Esophagus muscularis mucosa (tissue), 4 donors: ENCODE measurements around the gene SYCP2. TPM values are rescaled to one million over a fixed set of nuclear protein-coding genes. Genes with fewer than 3 reads are reported as not detected.

Source experiments
- DNase-seq: peaks from one replicate; pipeline ENCODE4 v3.0.0-alpha.2; 2017; ENCODE audit errors: extremely low spot score
- H3K27ac ChIP-seq, 4 donors: fragments of 200-600 bp; sonication (generic); replicated peaks in 1 of 4; 1 replicate in 3 of 4; 2 replicates in 1 of 4; pipeline ENCODE4 v1.5.1; 2016 to 2019; ENCODE audit warnings: mild to moderate bottlenecking in 1 of 4
- H3K27me3 ChIP-seq, 4 donors: fragments of 200-600 bp; sonication (generic); one replicate each; pipeline versions ENCODE4 v1.5.1 to v1.6.0; 2016 to 2019
- H3K36me3 ChIP-seq, 4 donors: fragments of 200-600 bp; sonication (generic); one replicate each; pipeline ENCODE4 v1.5.1; 2016 to 2019
- H3K4me1 ChIP-seq, 4 donors: fragments of 200-600 bp; sonication (generic); one replicate each; pipeline ENCODE4 v1.5.1; 2016 to 2019
- H3K4me3 ChIP-seq, 4 donors: fragments of 200-600 bp; sonication (generic); 1 replicate in 2 of 4; 2 replicates in 2 of 4; pipeline ENCODE4 v1.5.1; 2016 to 2019; ENCODE audit warnings: mild to moderate bottlenecking in 4 of 4, moderate library complexity in 1 of 4
- H3K9me3 ChIP-seq, 4 donors: fragments of 200-600 bp; sonication (generic); 1 replicate in 3 of 4; 2 replicates in 1 of 4; pipeline ENCODE4 v1.5.1; 2016 to 2019
- EP300 ChIP-seq: sonication (generic); formaldehyde crosslinking; IDR thresholded peaks from one replicate; pipeline ENCODE4 v1.6.1; 2017; ENCODE audit warnings: antibody characterized with exemption
- POLR2A ChIP-seq: fragments of 450-650 bp; IDR thresholded peaks from one replicate; pipeline ENCODE4 v1.6.1; 2017; ENCODE audit warnings: antibody characterized with exemption, moderate library complexity, mild to moderate bottlenecking, low read depth
- POLR2AphosphoS5 ChIP-seq, 2 donors: sonication (generic); formaldehyde crosslinking; IDR thresholded peaks; one replicate each; pipeline ENCODE4 v1.6.1; 2017; ENCODE audit warnings: antibody characterized with exemption in 2 of 2
- WGBS: methylation state at CpG from one replicate; pipeline ENCODE4 v1.1.5; 2018; 5-methylcytosine and 5-hydroxymethylcytosine counted together
- intact Hi-C: fragments of 100-400 bp; cut with DNase I; formaldehyde crosslinking; loops from one replicate; pipeline ENCODE4 v1.15.1; 2023
- total RNA-seq, 4 donors: library from RNA; depleted of rRNA; stranded (reverse); fragments of >200 nt; gene quantifications; one replicate each; pipeline versions ENCODE4 v1.1.0 to v1.2.1, GENCODE V29; 2016
- TF ChIP-seq, protein P1 (sequence below), 3 experiments: fragments of 200-600 bp in 2 of 3; fragments of 450-650 bp in 1 of 3; sonication (generic) in 2 of 3; IDR thresholded peaks; one replicate each; pipeline ENCODE4 v1.5.1; 2017 to 2019; ENCODE audit warnings: antibody characterized with exemption in 3 of 3, mild to moderate bottlenecking in 2 of 3, moderate library complexity in 1 of 3

The SYCP2 gene
- total RNA-seq, 4 donors from 2014 or later: 0.52 to 3.5 (median 1.0) TPM

DNA sequence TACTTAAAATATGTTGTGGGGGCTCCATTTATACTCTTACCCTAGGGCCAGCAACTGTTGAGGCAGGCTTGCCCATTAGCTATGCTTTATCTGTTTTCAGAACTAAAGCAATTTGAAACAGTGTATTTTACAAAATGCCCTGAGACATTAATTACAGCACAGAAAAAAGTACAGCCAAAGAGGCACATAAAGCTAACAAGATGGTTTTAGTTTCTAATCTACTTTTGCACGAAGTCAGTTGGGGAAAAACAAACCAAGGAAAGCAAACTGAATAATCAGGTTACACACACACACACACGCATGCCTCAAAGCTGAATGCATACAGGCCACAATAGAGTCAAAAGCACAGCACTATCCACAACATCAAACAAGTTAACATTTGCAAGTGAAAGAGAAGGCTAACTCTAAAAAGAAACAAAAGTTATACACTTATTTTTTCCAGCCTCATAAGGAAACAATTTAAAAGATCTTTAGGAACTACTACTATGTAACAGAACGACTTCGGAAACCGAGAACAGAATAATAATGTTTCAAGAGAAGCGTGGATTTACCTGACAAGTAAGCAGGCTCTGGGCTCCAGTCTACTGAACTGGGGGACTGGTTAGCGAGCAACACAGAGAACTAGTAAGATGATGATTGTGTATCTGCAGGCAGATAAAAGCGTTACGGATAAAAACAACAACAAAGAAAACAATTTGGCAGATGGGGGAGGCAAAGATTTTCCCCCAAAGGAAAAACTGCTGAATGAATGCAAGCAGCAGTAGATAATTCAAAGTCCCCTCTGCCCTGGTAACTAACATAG, 1.7 kb downstream of the SYCP2 start:
- DNase-seq: no peak

DNA sequence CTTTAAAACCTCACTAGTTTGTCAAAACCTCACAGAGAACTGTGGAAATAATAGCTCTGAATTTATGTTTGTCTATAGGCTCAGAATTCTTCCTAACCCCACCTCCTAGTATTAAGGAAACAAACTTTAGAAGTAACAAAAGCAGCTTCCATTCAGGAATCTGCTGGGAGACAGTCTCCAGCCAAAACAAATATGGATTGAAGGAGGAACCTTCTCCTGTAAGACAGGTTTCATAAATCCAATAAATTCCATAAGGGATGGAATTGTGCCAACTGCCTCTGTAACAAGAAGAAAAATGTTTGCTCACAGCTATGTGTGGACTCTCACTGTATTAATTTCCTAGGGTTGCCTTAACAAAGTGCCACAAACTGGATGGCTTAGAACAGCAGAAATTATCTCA, 7.5 kb downstream of the SYCP2 start:
- H3K9me3 ChIP-seq: no peaks in the 10 kb centered on the region
- no peak overlapping the region for H3K27ac ChIP-seq
- intact Hi-C loops: no loop called here

More for the DNA sequence above, 1.7 kb downstream of the SYCP2 start:
- H3K27me3 ChIP-seq: no peaks in the 10 kb centered on the region
- H3K27ac ChIP-seq: no peak overlapping the region
- H3K4me1 ChIP-seq: peaks cover 11 to 26% (median 16%) of the 10 kb centered on the region in 4 donors
- H3K36me3 ChIP-seq: peaks cover 0 to 4% (median 0%) of the 10 kb centered on the region in 4 donors
- WGBS: 93% methylated on average over 9 of the region's 9 CpGs
- TF ChIP-seq, protein P1, sequence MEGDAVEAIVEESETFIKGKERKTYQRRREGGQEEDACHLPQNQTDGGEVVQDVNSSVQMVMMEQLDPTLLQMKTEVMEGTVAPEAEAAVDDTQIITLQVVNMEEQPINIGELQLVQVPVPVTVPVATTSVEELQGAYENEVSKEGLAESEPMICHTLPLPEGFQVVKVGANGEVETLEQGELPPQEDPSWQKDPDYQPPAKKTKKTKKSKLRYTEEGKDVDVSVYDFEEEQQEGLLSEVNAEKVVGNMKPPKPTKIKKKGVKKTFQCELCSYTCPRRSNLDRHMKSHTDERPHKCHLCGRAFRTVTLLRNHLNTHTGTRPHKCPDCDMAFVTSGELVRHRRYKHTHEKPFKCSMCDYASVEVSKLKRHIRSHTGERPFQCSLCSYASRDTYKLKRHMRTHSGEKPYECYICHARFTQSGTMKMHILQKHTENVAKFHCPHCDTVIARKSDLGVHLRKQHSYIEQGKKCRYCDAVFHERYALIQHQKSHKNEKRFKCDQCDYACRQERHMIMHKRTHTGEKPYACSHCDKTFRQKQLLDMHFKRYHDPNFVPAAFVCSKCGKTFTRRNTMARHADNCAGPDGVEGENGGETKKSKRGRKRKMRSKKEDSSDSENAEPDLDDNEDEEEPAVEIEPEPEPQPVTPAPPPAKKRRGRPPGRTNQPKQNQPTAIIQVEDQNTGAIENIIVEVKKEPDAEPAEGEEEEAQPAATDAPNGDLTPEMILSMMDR (IDR thresholded peaks at IDR 0.05): no peak
- TF ChIP-seq POLR2AphosphoS5 (IDR thresholded peaks at IDR 0.05) (no peak), EP300 (no peak), POLR2A (no peak)
- H3K9me3 ChIP-seq: no peaks in the 10 kb centered on the region
- intact Hi-C loops: no loop called here
- H3K4me3 ChIP-seq: no peak overlapping the region

DNA sequence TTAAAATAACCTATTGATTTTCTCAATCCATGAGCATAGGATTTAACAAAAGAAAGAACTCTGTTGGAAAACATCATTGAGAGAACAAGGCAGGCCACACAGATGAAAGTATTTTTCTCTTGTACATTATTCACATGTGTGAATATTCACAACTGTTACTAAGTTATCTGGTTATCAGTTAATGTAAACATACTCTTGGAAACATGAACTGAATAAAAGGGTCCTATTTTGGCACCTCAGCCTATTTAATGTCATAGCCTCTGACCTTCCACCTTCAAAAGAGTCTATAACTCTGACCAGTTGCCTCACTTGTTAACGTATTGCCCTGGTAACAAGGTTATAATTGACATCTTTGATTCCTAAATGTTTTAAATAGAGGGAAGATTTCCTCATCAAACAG, 8.1 kb downstream of the SYCP2 start:
- intact Hi-C loops: no loop called here
- no peaks in the 10 kb centered on the region for H3K4me1 ChIP-seq
- TF ChIP-seq EP300 (no peak), POLR2A (no peak), POLR2AphosphoS5 (IDR thresholded peaks at IDR 0.05) (no peak)
- TF ChIP-seq, protein P1 (IDR thresholded peaks at IDR 0.05): no peak
- no peak overlapping the region for H3K4me3 ChIP-seq
- H3K36me3 ChIP-seq: no peaks in the 10 kb centered on the region
- H3K9me3 ChIP-seq: no peaks in the 10 kb centered on the region
- 96% methylated on average over 1 of the region's 1 CpG for WGBS
- DNase-seq: no peak
- no peak overlapping the region for H3K27ac ChIP-seq
- H3K27me3 ChIP-seq: no peaks in the 10 kb centered on the region

More for the DNA sequence above, 7.5 kb downstream of the SYCP2 start:
- no peaks in the 10 kb centered on the region for H3K4me1 ChIP-seq
- no peak overlapping the region for H3K4me3 ChIP-seq
- H3K27me3 ChIP-seq: no peaks in the 10 kb centered on the region
- TF ChIP-seq EP300 (no peak), POLR2AphosphoS5 (IDR thresholded peaks at IDR 0.05) (no peak), POLR2A (no peak)
- TF ChIP-seq, protein P1 (IDR thresholded peaks at IDR 0.05): no peak
- H3K36me3 ChIP-seq: no peaks in the 10 kb centered on the region
- no peak for DNase-seq

DNA sequence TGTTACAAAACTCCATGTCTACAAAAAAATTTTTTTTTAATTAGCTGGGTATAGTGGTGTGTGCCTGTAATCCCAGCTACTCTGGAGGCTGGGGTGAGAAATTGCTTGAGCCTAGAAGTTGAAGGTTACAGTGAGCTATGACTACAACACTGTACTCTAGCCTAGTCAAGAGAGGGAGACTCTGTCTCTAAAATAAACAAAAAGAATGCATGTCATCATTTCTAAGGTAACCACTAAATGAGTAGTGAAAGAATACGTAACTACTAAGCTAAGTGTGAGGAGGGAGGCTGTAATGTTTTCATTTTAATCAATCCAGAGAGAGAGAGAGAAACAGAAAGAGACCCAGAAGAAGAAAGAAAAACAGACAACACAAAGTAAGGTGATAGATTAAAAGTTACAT, 9.9 kb downstream of the SYCP2 start:
- H3K27ac ChIP-seq: no peak overlapping the region
- intact Hi-C loops: no loop called here
- DNase-seq: no peak
- WGBS: 96% methylated on average over 1 of the region's 1 CpG
- H3K4me1 ChIP-seq: no peaks in the 10 kb centered on the region
- no peaks in the 10 kb centered on the region for H3K9me3 ChIP-seq
- no peak overlapping the region for H3K4me3 ChIP-seq
- TF ChIP-seq POLR2A (no peak), POLR2AphosphoS5 (IDR thresholded peaks at IDR 0.05) (no peak), EP300 (no peak)
- TF ChIP-seq, protein P1 (IDR thresholded peaks at IDR 0.05): no peak
- H3K36me3 ChIP-seq: no peaks in the 10 kb centered on the region
- H3K27me3 ChIP-seq: no peaks in the 10 kb centered on the region

DNA sequence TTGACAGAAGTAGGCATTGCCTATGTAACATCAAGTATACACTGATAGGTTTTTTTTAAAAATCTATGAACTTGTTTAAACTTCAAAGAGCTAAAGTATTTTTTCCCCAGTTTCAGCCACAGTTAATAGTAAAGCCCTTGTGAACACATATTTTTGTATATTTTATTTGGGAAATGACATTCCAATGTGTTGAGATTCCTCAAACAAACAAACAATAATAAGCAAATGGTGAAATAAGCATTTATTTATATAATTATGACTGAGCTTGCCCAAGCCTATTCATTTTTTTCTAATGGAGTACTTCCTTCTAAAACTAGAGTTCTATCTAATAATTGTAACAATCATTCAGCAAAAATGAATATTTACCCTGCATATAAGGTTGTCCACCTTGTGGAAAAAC, 12.5 kb downstream of the SYCP2 start:
- Histone ChIP-seq H3K4me1 (no peaks in the 10 kb centered on the region), H3K27me3 (no peaks in the 10 kb centered on the region), H3K27ac (no peak overlapping the region), H3K36me3 (no peaks in the 10 kb centered on the region), H3K9me3 (no peaks in the 10 kb centered on the region), H3K4me3 (no peak overlapping the region)
- DNase-seq: no peak
- TF ChIP-seq POLR2AphosphoS5 (IDR thresholded peaks at IDR 0.05) (no peak), EP300 (no peak), POLR2A (no peak)
- TF ChIP-seq, protein P1 (IDR thresholded peaks at IDR 0.05): no peak
- intact Hi-C loops: no loop called here
